ENCODE results near the gene ZNF280B. TPM values are rescaled to one million over a fixed set of nuclear protein-coding genes. Genes with fewer than 3 reads are reported as not detected.
A peak's percentile ranks its signal among the peaks of the same experiment; 100 is the strongest.

Gene ZNF280B
- total RNA-seq, 1 experiment from 2014 or later, result not detected

DNA sequence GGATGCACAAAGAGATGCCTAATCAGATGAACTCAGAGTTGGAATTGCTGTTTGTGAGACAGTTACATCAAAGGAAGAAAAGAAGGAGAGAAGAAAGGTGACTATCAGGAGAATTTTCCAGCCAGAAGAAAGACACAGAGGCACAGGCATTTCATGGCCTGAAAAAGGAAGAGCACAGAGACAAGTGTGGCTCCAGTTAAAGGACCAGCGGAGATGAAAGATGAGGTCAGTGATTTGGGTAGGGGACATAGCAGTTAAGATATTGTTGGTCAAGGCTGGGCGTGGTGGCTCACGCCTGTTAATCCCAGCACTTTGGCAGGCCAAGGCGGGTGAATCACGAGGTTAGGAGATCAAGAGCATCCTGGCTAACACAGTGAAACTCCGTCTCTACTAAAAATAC lies 15.0 kb upstream of the ZNF280B start:
- no TSS peak for BruUV-seq (replicated peaks)

GRCh38 chr22:22521631-22522030 lies 13.1 kb upstream of the ZNF280B start:
- CTCF ChIA-PET, result no interaction called here
- no TSS peak for BruUV-seq (replicated peaks)
- Mint-ChIP-seq H3K36me3 (ENCODE audit: insufficient read depth, unreplicated experiment) (no peaks in the 10 kb centered on the region), H3K4me3 (ENCODE audit: unreplicated experiment) (no peak overlapping the region), H3K27ac (ENCODE audit: low read depth, unreplicated experiment) (peak overlapping the region; percentile 41), H3K27me3 (ENCODE audit: insufficient read depth, unreplicated experiment) (peaks cover 32% of the 10 kb centered on the region), H3K4me1 (ENCODE audit: insufficient read depth, unreplicated experiment) (no peaks in the 10 kb centered on the region), H3K9me3 (ENCODE audit: unreplicated experiment) (no peaks in the 10 kb centered on the region)
- TF ChIP-seq, protein P1, sequence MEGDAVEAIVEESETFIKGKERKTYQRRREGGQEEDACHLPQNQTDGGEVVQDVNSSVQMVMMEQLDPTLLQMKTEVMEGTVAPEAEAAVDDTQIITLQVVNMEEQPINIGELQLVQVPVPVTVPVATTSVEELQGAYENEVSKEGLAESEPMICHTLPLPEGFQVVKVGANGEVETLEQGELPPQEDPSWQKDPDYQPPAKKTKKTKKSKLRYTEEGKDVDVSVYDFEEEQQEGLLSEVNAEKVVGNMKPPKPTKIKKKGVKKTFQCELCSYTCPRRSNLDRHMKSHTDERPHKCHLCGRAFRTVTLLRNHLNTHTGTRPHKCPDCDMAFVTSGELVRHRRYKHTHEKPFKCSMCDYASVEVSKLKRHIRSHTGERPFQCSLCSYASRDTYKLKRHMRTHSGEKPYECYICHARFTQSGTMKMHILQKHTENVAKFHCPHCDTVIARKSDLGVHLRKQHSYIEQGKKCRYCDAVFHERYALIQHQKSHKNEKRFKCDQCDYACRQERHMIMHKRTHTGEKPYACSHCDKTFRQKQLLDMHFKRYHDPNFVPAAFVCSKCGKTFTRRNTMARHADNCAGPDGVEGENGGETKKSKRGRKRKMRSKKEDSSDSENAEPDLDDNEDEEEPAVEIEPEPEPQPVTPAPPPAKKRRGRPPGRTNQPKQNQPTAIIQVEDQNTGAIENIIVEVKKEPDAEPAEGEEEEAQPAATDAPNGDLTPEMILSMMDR (IDR thresholded peaks at IDR 0.05; ENCODE audit: unreplicated experiment), result no peak
- intact Hi-C loops (cut with micrococcal nuclease), result no loop called here
- POLR2A ChIA-PET, result no interaction called here
- no peak for DNase-seq (ENCODE audit: unreplicated experiment)

More for the DNA sequence above, 15.0 kb upstream of the ZNF280B start:
- intact Hi-C loops (cut with micrococcal nuclease), result no loop called here
- DNase-seq (ENCODE audit: unreplicated experiment), result no peak
- POLR2A ChIA-PET, result no interaction called here
- H3K36me3 Mint-ChIP-seq (ENCODE audit: insufficient read depth, unreplicated experiment), result no peaks in the 10 kb centered on the region
- H3K27ac Mint-ChIP-seq (ENCODE audit: low read depth, unreplicated experiment), result no peak overlapping the region
- H3K9me3 Mint-ChIP-seq (ENCODE audit: unreplicated experiment), result no peaks in the 10 kb centered on the region
- H3K27me3 Mint-ChIP-seq (ENCODE audit: insufficient read depth, unreplicated experiment), result peaks cover 28% of the 10 kb centered on the region
- CTCF ChIA-PET, result interaction anchor here (0.6 kb wide), 1 partner anchor 54 kb away, joined by 3 read pairs; no protein-coding TSS in a partner anchor
- H3K4me3 Mint-ChIP-seq (ENCODE audit: unreplicated experiment), result no peak overlapping the region
- TF ChIP-seq, protein P1 (IDR thresholded peaks at IDR 0.05; ENCODE audit: unreplicated experiment), result no peak
- no peaks in the 10 kb centered on the region for H3K4me1 Mint-ChIP-seq (ENCODE audit: insufficient read depth, unreplicated experiment)

DNA sequence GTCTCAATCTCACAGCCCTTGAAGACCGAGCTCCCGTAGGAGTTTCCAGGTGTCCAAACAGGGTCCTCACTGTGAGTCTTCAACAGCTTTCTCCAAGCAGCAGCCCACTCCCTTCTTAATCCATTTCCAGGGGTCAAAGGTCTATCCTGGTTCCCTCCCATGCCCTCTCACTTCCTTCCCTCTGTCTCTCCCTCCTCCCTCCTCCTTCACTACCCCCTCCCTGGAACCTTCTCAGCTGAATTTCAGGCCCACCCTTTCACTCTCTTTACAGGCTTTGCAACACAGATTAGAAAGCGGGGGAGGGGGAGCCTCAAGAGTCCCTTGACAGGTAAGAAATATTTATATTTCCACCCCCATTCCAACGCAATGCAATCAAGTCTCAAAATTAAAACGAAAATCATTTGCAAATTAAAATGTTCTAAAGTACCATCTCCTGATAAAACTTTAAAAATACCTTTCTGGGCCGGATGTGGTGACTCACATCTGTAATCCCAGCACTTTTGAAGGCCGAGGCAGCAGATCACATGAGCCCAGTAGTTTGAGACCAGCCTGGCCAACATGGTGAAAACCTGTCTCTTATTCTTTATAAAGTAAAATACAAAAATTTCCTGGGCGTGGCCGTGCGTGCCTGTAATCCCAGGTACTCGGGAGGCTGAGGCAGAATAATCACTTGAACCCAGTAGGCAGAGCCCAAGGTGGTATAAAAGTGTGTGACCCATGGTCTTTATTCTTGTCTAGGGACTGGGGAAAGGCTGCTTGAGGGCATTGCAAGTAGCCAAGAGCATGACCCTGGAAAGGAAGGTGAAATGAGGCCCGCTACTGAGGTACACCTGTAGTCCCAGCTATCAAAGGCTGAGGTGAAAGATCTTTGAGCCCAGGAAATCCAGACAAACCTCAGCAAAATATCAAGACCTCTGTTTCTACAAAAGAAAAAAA lies 12.4 kb upstream of the ZNF280B start:
- peak; percentile 18 for DNase-seq (ENCODE audit: unreplicated experiment)
- Mint-ChIP-seq H3K36me3 (ENCODE audit: insufficient read depth, unreplicated experiment) (no peaks in the 10 kb centered on the region), H3K9me3 (ENCODE audit: unreplicated experiment) (no peaks in the 10 kb centered on the region), H3K27ac (ENCODE audit: low read depth, unreplicated experiment) (no peak overlapping the region), H3K4me1 (ENCODE audit: insufficient read depth, unreplicated experiment) (no peaks in the 10 kb centered on the region), H3K4me3 (ENCODE audit: unreplicated experiment) (no peak overlapping the region), H3K27me3 (ENCODE audit: insufficient read depth, unreplicated experiment) (peaks cover 32% of the 10 kb centered on the region)
- CTCF ChIA-PET, result no interaction called here
- TF ChIP-seq, protein P1 (IDR thresholded peaks at IDR 0.05; ENCODE audit: unreplicated experiment), result no peak
- intact Hi-C loops (cut with micrococcal nuclease), result no loop called here
- POLR2A ChIA-PET, result no interaction called here
- BruUV-seq (replicated peaks), result no TSS peak

DNA sequence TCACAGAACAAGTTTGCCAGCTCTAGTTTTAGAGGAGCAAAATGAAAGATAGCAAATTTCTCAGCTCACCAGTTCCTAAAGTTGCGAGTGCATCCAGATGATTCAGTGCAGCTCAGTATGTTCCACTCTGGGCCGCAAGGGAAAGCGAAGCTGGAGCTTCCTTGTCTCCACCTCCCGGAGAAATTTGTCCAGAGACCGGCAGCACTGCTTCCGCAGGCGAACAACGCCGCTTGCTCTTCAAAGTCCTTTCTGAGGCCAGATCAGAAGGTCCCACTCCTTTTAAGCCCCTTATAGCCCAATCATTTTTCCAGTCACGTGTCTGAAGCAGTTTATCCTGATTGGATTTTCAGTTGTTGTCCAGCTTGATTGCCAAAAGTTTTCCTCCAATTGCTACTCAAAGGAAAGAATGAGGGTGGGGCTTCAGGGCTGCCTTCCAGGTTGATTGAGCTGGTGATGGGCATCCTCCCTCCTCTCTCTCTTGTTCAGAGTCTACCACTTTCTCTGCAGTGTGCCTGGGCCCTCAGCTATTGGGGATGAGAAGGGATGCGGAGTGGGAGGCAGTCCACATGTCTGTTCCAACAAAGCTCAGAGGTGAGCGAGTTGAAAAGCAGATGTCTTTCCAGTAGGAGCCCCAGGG lies 11.6 kb upstream of the ZNF280B start, which contains the start of gene ZNF280A:
ZNF280A (minus strand) TSS at position 251 of the 637 bp plus-strand sequence. CDS start 4,640 bp downstream, outside the sequence.
- H3K4me1 Mint-ChIP-seq (ENCODE audit: insufficient read depth, unreplicated experiment), result no peaks in the 10 kb centered on the region
- DNase-seq (ENCODE audit: unreplicated experiment), result peak; percentile 1
- no TSS peak for BruUV-seq (replicated peaks)
- no peak within 1 kb of the TSS for H3K27ac Mint-ChIP-seq (ENCODE audit: low read depth, unreplicated experiment)
- no peaks in the 10 kb centered on the region for H3K9me3 Mint-ChIP-seq (ENCODE audit: unreplicated experiment)
- TF ChIP-seq, protein P1 (IDR thresholded peaks at IDR 0.05; ENCODE audit: unreplicated experiment), result no peak
- ChIA-PET POLR2A (interaction anchor here (0.6 kb wide), 1 partner anchor 8 kb away, joined by 3 read pairs; no protein-coding TSS in a partner anchor), CTCF (interaction anchor here (0.5 to 0.6 kb wide), 3 partner anchors 59 to 439 kb away, joined by 3 to 6 read pairs (median 3); no protein-coding TSS in a partner anchor)
- peaks cover 32% of the 10 kb centered on the region for H3K27me3 Mint-ChIP-seq (ENCODE audit: insufficient read depth, unreplicated experiment)
- no peak within 1 kb of the TSS for H3K4me3 Mint-ChIP-seq (ENCODE audit: unreplicated experiment)
- no peaks in the 10 kb centered on the region for H3K36me3 Mint-ChIP-seq (ENCODE audit: insufficient read depth, unreplicated experiment)
- intact Hi-C loops (cut with micrococcal nuclease), result no loop called here

All from MCF 10A (cell line).